GM12878 (cell line): ENCODE measurements around the gene OSBP. TPM values are rescaled to one million over a fixed set of nuclear protein-coding genes. Genes with fewer than 3 reads are reported as not detected.

Experiments used
- ATF7 ChIP-seq: fragments of 450-650 bp; IDR thresholded peaks from 2 replicates; pipeline ENCODE4 v1.6.1; 2016; ENCODE audit warnings: low read depth, mild to moderate bottlenecking
- BCL11A ChIP-seq: IDR thresholded peaks from 2 replicates; pipeline ENCODE4 v1.6.1; 2011; ENCODE audit warnings: low read depth, low read length
- BHLHE40 ChIP-seq, 2 experiments: fragments of 450-650 bp in 1 of 2; IDR thresholded peaks; 2 replicates each; pipeline ENCODE4 v1.6.1; 2011 to 2017; ENCODE audit warnings: low read depth in 2 of 2, borderline replicate concordance in 1 of 2, improper control_type of control experiment in 1 of 2, low read length in 1 of 2, mild to moderate bottlenecking in 1 of 2
- BRCA1 ChIP-seq: IDR thresholded peaks from 2 replicates; pipeline ENCODE4 v1.6.1; 2011; ENCODE audit warnings: low read depth, low read length, improper control_type of control experiment
- CBX3 ChIP-seq: fragments of 200-600 bp; sonication (generic); IDR thresholded peaks from 2 replicates; pipeline ENCODE4 v1.6.1; 2016; ENCODE audit warnings: low read depth, borderline replicate concordance
- CBX5 ChIP-seq: sonication (generic); IDR thresholded peaks from 2 replicates; pipeline ENCODE4 v1.6.1; 2016; ENCODE audit warnings: low read depth, moderate library complexity, mild to moderate bottlenecking, inconsistent platforms
- CEBPB ChIP-seq, 2 experiments: fragments of 150-350 bp in 1 of 2; IDR thresholded peaks; 2 replicates each; pipeline ENCODE4 v1.6.1; 2012 to 2014; ENCODE audit warnings: low read depth in 2 of 2, low read length in 2 of 2, borderline replicate concordance in 1 of 2, inconsistent platforms in 1 of 2
- DPF2 ChIP-seq: fragments of 450-650 bp; IDR thresholded peaks from 2 replicates; pipeline ENCODE4 v1.6.1; 2017; ENCODE audit warnings: mild to moderate bottlenecking
- FOXK2 ChIP-seq: fragments of 450-650 bp; IDR thresholded peaks from 2 replicates; pipeline ENCODE4 v1.6.1; 2017; ENCODE audit warnings: mild to moderate bottlenecking, moderate library complexity
- FOXM1 ChIP-seq: IDR thresholded peaks from 2 replicates; pipeline ENCODE4 v1.6.1; 2012; ENCODE audit warnings: low read depth, mild to moderate bottlenecking, inconsistent platforms, low read length, moderate library complexity
- KDM1A ChIP-seq: fragments of 200-600 bp; sonication (generic); IDR thresholded peaks from 2 replicates; pipeline ENCODE4 v1.6.1; 2016; ENCODE audit warnings: borderline replicate concordance
- MTA3 ChIP-seq: IDR thresholded peaks from 2 replicates; pipeline ENCODE4 v1.6.1; 2012; ENCODE audit warnings: low read length, inconsistent platforms, borderline replicate concordance
- MYB ChIP-seq: fragments of 150-350 bp; IDR thresholded peaks from 2 replicates; pipeline ENCODE4 v1.6.1; 2014; ENCODE audit warnings: mild to moderate bottlenecking, low read depth, low read length, borderline replicate concordance
- RCOR1 ChIP-seq: conservative IDR thresholded peaks from 2 replicates; pipeline ENCODE4 v1.6.1; 2012; ENCODE audit warnings: low read depth, low read length, improper control_type of control experiment
- RELA ChIP-seq: fragments of 450-650 bp; IDR thresholded peaks from 2 replicates; pipeline ENCODE4 v1.8.0; 2014; ENCODE audit warnings: borderline replicate concordance; ENCODE audit not compliant: partially characterized antibody
- RELB ChIP-seq: fragments of 450-650 bp; IDR thresholded peaks from 2 replicates; pipeline ENCODE4 v1.6.1; 2017; ENCODE audit warnings: low read depth, mild to moderate bottlenecking, moderate library complexity
- RUNX3 ChIP-seq: IDR thresholded peaks from 2 replicates; pipeline ENCODE4 v1.6.1; 2012; ENCODE audit warnings: low read length, inconsistent platforms
- polyA plus RNA-seq, 11 experiments: library from polyadenylated mRNA; depleted of rRNA in 4 of 11; unstranded in 6 of 11; stranded (reverse) in 5 of 11; fragments of >200 nt; fragmentation: Nextera tagmentation in 4 of 11; fragmentation: Illumina TruSeq in 1 of 11; extraction: Ambion mirVana in 4 of 11; extraction: Trizol in 1 of 11; gene quantifications; 1 replicate in 1 of 11; 2 replicates in 10 of 11; pipeline versions ENCODE4 v1.2.1 to v1.2.3, GENCODE V29; 2011 to 2016; ENCODE audit warnings: inconsistent platforms in 2 of 11, missing spikeins in 2 of 11, low read depth in 1 of 11
- total RNA-seq, 4 experiments: library from RNA; depleted of rRNA in 3 of 4; stranded (reverse); fragments of >200 nt in 3 of 4; fragmentation: Illumina TruSeq in 1 of 4; extraction: Trizol in 1 of 4; gene quantifications; 2 replicates each; pipeline versions ENCODE4 v1.2.1 to v1.2.3, GENCODE V29; 2013 to 2021
- TF ChIP-seq, protein P1 (sequence below): IDR thresholded peaks from 2 replicates; pipeline ENCODE4 v1.6.1; 2011; ENCODE audit warnings: mild to moderate bottlenecking, low read depth, low read length, moderate library complexity; ENCODE audit not compliant: insufficient replicate concordance
- TF ChIP-seq, protein P2 (sequence below): fragments of 450-650 bp; IDR thresholded peaks from 2 replicates; pipeline ENCODE4 v1.6.1; 2018; ENCODE audit warnings: mild to moderate bottlenecking, low read depth, moderate library complexity; ENCODE audit not compliant: partially characterized antibody
- TF ChIP-seq, protein P3 (sequence below): fragments of 450-650 bp; IDR thresholded peaks from 2 replicates; pipeline ENCODE4 v1.6.1; 2016; ENCODE audit warnings: mild to moderate bottlenecking, moderate library complexity, borderline replicate concordance

Gene OSBP
- total and polyA plus RNA-seq, 10 of the 15 experiments (the other 5 are each of a cell fraction or from before 2014, with no cell fraction given): 5.9 to 41.2 (median 21.7) TPM

- TF ChIP-seq CBX5: 0 out of 2 replicates have a peak, but pooled peaks have one; percentile 19
- TF ChIP-seq BRCA1: no peak
- peak; percentile 62 for TF ChIP-seq RELB
- peak; percentile 97 to 98 for TF ChIP-seq BHLHE40 (IDR thresholded peaks at IDR 0.05; ENCODE audit: borderline replicate concordance in 1 of 2, low read depth in 2 of 2, low read length in 1 of 2)
- TF ChIP-seq FOXK2: no peak; the same call in 1 of the 2 replicates
- peak; percentile 70 for TF ChIP-seq RUNX3
- TF ChIP-seq MYB: no peak
- TF ChIP-seq MTA3: no peak
- no peak for TF ChIP-seq KDM1A
- peak in 1 of 2 experiments; percentile 35; a peak in 2 of 4 replicates for TF ChIP-seq CEBPB (IDR thresholded peaks at IDR 0.05; ENCODE audit: borderline replicate concordance in 1 of 2, low read depth in 2 of 2, low read length in 2 of 2)
- no peak for TF ChIP-seq BCL11A
- TF ChIP-seq, protein P1, sequence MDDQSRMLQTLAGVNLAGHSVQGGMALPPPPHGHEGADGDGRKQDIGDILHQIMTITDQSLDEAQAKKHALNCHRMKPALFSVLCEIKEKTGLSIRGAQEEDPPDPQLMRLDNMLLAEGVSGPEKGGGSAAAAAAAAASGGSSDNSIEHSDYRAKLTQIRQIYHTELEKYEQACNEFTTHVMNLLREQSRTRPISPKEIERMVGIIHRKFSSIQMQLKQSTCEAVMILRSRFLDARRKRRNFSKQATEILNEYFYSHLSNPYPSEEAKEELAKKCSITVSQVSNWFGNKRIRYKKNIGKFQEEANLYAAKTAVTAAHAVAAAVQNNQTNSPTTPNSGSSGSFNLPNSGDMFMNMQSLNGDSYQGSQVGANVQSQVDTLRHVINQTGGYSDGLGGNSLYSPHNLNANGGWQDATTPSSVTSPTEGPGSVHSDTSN: no peak
- TF ChIP-seq, protein P2, sequence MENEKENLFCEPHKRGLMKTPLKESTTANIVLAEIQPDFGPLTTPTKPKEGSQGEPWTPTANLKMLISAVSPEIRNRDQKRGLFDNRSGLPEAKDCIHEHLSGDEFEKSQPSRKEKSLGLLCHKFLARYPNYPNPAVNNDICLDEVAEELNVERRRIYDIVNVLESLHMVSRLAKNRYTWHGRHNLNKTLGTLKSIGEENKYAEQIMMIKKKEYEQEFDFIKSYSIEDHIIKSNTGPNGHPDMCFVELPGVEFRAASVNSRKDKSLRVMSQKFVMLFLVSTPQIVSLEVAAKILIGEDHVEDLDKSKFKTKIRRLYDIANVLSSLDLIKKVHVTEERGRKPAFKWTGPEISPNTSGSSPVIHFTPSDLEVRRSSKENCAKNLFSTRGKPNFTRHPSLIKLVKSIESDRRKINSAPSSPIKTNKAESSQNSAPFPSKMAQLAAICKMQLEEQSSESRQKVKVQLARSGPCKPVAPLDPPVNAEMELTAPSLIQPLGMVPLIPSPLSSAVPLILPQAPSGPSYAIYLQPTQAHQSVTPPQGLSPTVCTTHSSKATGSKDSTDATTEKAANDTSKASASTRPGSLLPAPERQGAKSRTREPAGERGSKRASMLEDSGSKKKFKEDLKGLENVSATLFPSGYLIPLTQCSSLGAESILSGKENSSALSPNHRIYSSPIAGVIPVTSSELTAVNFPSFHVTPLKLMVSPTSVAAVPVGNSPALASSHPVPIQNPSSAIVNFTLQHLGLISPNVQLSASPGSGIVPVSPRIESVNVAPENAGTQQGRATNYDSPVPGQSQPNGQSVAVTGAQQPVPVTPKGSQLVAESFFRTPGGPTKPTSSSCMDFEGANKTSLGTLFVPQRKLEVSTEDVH: no peak
- no peak for TF ChIP-seq RCOR1
- TF ChIP-seq CBX3: no peak
- TF ChIP-seq RELA: no peak
- 0 out of 2 replicates have a peak, but pooled peaks have one; percentile 38 for TF ChIP-seq DPF2
- TF ChIP-seq FOXM1: 0 out of 2 replicates have a peak, but pooled peaks have one; percentile 13
- TF ChIP-seq, protein P3, sequence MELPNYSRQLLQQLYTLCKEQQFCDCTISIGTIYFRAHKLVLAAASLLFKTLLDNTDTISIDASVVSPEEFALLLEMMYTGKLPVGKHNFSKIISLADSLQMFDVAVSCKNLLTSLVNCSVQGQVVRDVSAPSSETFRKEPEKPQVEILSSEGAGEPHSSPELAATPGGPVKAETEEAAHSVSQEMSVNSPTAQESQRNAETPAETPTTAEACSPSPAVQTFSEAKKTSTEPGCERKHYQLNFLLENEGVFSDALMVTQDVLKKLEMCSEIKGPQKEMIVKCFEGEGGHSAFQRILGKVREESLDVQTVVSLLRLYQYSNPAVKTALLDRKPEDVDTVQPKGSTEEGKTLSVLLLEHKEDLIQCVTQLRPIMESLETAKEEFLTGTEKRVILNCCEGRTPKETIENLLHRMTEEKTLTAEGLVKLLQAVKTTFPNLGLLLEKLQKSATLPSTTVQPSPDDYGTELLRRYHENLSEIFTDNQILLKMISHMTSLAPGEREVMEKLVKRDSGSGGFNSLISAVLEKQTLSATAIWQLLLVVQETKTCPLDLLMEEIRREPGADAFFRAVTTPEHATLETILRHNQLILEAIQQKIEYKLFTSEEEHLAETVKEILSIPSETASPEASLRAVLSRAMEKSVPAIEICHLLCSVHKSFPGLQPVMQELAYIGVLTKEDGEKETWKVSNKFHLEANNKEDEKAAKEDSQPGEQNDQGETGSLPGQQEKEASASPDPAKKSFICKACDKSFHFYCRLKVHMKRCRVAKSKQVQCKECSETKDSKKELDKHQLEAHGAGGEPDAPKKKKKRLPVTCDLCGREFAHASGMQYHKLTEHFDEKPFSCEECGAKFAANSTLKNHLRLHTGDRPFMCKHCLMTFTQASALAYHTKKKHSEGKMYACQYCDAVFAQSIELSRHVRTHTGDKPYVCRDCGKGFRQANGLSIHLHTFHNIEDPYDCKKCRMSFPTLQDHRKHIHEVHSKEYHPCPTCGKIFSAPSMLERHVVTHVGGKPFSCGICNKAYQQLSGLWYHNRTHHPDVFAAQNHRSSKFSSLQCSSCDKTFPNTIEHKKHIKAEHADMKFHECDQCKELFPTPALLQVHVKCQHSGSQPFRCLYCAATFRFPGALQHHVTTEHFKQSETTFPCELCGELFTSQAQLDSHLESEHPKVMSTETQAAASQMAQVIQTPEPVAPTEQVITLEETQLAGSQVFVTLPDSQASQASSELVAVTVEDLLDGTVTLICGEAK: peak; percentile 70; the same call in 1 of the 2 replicates
- 0 out of 2 replicates have a peak, but pooled peaks have one; percentile 60 for TF ChIP-seq ATF7
These were observed 64.5 kb downstream of the OSBP start (continued) for GRCh38 chr11:59550842-59551658.
